Type B pancreatic cell (in vitro differentiated cells): ENCODE results near the gene ZNFX1. TPM values are rescaled to one million over a fixed set of nuclear protein-coding genes. Genes with fewer than 3 reads are reported as not detected.

Source experiments
- DNase-seq: peaks from one replicate; pipeline ENCODE4 v3.0.0; 2021; ENCODE audit warnings: mixed read lengths; ENCODE audit not compliant: unreplicated experiment; ENCODE audit errors: extremely low spot score
- H3K27ac Mint-ChIP-seq: 2 replicates; pipeline ENCODE4 v1.8.0; 2021; ENCODE audit warnings: mild to moderate bottlenecking, mixed read lengths
- H3K27me3 Mint-ChIP-seq: 2 replicates; pipeline ENCODE4 v1.8.0; 2021; ENCODE audit warnings: mixed read lengths
- H3K36me3 Mint-ChIP-seq: 2 replicates; pipeline ENCODE4 v1.8.0; 2021; ENCODE audit warnings: mixed read lengths
- H3K4me1 Mint-ChIP-seq: one replicate; pipeline ENCODE4 v1.8.0; 2021; ENCODE audit warnings: mixed read lengths; ENCODE audit not compliant: unreplicated experiment
- H3K4me3 Mint-ChIP-seq: 2 replicates; pipeline ENCODE4 v1.8.0; 2021; ENCODE audit warnings: mild to moderate bottlenecking, mixed read lengths
- H3K9me3 Mint-ChIP-seq: 2 replicates; pipeline ENCODE4 v1.8.0; 2021; ENCODE audit warnings: mixed read lengths
- total RNA-seq: library from RNA; stranded (reverse); gene quantifications from 2 replicates; pipeline ENCODE4 v1.2.1, GENCODE V29; 2021; ENCODE audit warnings: low replicate concordance
- TF ChIP-seq, protein P1 (sequence below): fragments of 200-600 bp; sonication (generic); conservative IDR thresholded peaks from 2 replicates; pipeline ENCODE4 v1.5.0; 2021; ENCODE audit warnings: antibody characterized with exemption, mild to moderate bottlenecking

The ZNFX1 gene
- total RNA-seq, 1 donor from 2014 or later, result 14.1 TPM

DNA sequence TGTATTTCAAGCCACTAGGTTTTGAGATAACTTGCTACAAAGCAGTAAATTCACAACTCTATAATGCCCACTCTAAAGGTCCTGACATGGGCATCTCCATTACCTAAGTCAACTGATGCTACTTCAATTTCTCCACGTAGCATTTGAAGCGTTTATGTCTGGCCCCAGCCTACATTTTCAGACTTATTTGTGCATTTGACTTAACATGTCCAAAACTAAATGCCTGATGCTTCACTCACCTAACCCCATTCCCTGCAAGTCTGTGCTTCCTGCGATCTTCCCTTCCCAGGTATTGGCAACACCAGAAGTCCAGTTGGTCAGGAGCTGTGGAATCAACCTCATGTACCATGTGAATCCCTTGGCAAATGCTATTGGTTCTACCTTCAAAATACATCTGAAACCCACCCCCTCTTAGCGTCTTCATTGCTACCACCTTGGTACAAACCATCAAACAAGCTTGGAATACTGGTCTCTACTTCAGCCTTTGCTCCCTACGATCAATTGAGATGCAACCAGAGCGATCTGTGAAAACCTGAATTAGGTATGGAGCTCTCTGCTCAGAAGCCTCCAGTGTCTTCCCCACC, 12.8 kb upstream of the ZNFX1 start:
- peaks cover 20% of the 10 kb centered on the region for H3K9me3 Mint-ChIP-seq
- peak overlapping the region; percentile 9 for H3K4me3 Mint-ChIP-seq
- TF ChIP-seq, protein P1, sequence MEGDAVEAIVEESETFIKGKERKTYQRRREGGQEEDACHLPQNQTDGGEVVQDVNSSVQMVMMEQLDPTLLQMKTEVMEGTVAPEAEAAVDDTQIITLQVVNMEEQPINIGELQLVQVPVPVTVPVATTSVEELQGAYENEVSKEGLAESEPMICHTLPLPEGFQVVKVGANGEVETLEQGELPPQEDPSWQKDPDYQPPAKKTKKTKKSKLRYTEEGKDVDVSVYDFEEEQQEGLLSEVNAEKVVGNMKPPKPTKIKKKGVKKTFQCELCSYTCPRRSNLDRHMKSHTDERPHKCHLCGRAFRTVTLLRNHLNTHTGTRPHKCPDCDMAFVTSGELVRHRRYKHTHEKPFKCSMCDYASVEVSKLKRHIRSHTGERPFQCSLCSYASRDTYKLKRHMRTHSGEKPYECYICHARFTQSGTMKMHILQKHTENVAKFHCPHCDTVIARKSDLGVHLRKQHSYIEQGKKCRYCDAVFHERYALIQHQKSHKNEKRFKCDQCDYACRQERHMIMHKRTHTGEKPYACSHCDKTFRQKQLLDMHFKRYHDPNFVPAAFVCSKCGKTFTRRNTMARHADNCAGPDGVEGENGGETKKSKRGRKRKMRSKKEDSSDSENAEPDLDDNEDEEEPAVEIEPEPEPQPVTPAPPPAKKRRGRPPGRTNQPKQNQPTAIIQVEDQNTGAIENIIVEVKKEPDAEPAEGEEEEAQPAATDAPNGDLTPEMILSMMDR, result no peak
- H3K4me1 Mint-ChIP-seq, result peaks cover 16% of the 10 kb centered on the region
- H3K27me3 Mint-ChIP-seq, result no peaks in the 10 kb centered on the region
- peaks cover 74% of the 10 kb centered on the region for H3K36me3 Mint-ChIP-seq
- peak overlapping the region; percentile 86 for H3K27ac Mint-ChIP-seq
- no peak for DNase-seq

DNA sequence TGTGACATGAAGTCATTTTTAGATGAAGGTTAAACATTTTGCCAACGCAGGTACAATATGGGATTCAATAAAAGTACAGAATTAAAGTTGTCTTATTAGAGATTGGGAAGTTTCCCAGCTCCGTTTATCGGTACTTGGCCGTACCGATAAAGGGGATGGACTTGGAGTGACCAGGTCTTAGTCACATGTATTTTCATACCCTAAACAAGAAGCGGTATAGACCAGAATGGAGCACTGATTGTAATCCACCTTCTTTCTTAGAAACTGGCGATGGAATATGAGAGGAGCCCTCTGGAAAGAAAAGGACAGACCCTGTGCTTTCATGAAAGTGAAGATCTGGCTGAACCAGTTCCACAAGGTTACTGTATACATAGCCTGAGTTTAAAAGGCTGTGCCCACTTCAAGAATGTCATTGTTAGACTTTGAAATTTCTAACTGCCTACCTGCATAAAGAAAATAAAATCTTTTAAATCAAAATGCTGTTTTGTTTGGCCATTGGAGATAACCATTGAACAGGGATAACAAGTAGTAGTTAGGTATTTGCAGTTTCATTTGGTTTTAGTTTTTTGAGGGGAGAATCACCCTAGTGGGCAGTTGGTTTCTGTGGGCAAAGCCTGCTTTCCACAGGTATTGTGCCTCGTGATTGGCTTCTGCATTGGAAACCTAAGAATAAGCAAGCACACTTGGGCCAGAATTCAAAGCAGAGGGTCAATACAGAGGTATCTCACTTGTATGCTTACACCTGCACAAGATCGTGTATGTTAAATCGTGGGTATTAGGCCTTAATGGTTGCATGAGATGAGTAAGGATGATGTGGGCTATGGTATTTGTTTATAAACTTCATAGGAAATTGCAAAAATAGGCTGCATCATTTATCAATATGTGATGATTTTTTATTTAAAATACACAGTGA, 11.2 kb upstream of the ZNFX1 start:
- peak overlapping the region; percentile 82 for H3K4me3 Mint-ChIP-seq
- TF ChIP-seq, protein P1, result no peak
- peaks cover 25% of the 10 kb centered on the region for H3K4me1 Mint-ChIP-seq
- peak overlapping the region; percentile 95 for H3K27ac Mint-ChIP-seq
- H3K36me3 Mint-ChIP-seq, result peaks cover 82% of the 10 kb centered on the region
- no peak for DNase-seq
- peaks cover 3% of the 10 kb centered on the region for H3K27me3 Mint-ChIP-seq
- H3K9me3 Mint-ChIP-seq, result peaks cover 34% of the 10 kb centered on the region

DNA sequence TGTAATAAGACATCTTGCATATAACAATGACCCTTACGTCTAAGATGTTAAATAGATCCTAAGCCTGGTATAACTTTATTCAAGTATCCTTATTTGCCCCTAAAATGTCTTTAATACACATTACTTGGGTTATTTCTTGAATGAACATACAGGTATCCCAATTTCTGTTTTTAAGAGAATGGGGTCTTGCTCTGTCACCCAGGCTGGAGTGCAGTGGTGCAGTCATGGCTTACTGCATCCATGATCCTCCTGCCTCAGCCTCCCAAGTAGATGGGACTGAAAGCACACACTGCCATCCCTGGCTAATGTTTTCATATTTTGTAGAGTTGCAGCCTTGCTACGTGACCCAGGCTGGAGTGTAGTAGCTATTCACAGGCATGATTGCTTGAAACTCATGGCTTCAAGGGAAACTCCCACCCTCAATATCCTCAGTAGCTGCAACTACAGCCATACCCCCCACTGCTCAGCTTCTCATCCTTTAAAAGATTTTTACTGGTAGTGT, 10.4 kb upstream of the ZNFX1 start:
- peaks cover 3% of the 10 kb centered on the region for H3K27me3 Mint-ChIP-seq
- peak overlapping the region; percentile 82 for H3K4me3 Mint-ChIP-seq
- DNase-seq, result no peak
- peaks cover 42% of the 10 kb centered on the region for H3K9me3 Mint-ChIP-seq
- peaks cover 88% of the 10 kb centered on the region for H3K36me3 Mint-ChIP-seq
- peaks cover 32% of the 10 kb centered on the region for H3K4me1 Mint-ChIP-seq
- TF ChIP-seq, protein P1, result no peak
- peak overlapping the region; percentile 95 for H3K27ac Mint-ChIP-seq

DNA sequence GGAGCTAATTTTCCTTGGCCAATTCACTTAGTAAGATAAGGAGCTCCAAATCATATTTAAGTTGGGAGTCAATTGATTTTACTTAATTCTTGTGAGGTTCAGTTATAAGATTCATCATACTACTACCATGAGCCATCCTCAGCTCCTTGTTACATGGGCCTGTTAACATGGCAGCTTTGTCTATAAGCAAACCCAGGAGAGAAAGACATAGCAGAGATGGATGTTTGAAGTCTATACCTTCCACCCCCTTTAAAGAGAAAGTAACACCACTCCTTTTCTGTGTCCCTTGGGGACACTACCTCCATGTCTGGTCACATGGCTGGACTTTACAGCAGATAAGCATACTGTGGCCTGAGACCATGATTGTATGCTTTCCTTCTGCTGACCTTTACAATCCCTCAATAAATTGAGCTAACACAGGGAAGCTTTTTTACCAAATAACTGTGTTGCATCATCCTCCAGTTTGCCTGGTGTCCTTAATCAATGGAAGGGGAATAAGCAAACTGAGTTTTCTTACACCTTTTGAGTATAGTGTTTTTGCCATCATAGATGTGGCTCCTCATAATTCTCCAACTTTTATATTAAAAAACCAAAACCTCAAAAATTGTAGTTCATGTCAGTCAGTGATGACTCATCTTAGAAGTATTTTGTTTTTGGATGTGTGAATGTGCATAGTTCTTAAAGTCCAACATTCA, 9.8 kb upstream of the ZNFX1 start:
- Mint-ChIP-seq H3K36me3 (peaks cover 90% of the 10 kb centered on the region), H3K27ac (peak overlapping the region; percentile 95), H3K4me1 (peaks cover 38% of the 10 kb centered on the region), H3K4me3 (peak overlapping the region; percentile 81), H3K27me3 (peaks cover 3% of the 10 kb centered on the region), H3K9me3 (peaks cover 43% of the 10 kb centered on the region)
- TF ChIP-seq, protein P1, result no peak
- DNase-seq, result no peak

DNA sequence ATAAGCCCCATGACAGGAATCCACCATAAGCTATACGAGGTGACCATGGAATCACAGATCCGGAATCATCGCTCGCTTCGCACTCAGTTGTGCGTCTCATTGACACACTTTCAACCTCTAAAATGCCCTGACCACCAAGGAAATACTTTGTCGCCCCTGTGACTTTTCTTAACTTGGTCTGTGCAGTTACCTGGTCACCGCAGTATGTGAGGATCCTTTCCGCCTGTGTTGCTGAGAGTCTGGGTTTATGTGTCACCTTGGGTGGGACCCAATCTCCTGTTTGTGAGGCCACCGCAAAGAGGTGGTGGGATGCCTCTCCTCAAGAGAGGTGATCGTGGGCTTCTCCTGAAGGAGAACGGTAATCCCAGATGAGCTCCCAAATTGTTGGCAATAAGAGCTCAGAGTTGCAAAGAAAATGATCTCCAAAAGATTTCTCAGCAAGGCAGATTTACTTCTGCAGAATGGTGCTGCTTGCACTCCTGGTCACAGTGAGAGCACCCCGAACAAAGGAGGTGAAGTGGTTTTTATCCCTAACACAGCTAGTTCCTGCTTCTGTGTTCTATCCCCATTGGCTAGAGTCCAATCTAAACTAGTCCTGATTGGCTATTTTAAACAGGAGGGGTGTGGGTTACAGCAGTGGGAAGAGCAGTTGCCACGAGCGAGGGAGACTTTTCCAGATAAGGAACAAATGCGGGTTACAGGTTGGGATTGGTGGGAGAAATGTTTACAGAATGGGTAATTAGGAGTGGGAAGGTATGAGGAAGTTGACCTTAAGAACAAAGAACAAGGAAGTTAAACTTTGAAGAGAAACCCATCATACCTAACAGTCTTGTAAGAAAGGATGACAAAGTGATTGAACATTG, 9.1 kb upstream of the ZNFX1 start:
- H3K27me3 Mint-ChIP-seq, result peaks cover 9% of the 10 kb centered on the region
- TF ChIP-seq, protein P1, result no peak
- peaks cover 49% of the 10 kb centered on the region for H3K9me3 Mint-ChIP-seq
- H3K27ac Mint-ChIP-seq, result peak overlapping the region; percentile 95
- H3K4me3 Mint-ChIP-seq, result peak overlapping the region; percentile 81
- H3K36me3 Mint-ChIP-seq, result peaks cover 92% of the 10 kb centered on the region
- DNase-seq, result no peak
- H3K4me1 Mint-ChIP-seq, result peaks cover 46% of the 10 kb centered on the region
